Measurements from ENCODE around the gene SH3TC1. TPM values are rescaled to one million over a fixed set of nuclear protein-coding genes. Genes with fewer than 3 reads are reported as not detected.

SH3TC1 gene
- total RNA-seq, 1 donor from 2014 or later = 1.2 TPM

DNA sequence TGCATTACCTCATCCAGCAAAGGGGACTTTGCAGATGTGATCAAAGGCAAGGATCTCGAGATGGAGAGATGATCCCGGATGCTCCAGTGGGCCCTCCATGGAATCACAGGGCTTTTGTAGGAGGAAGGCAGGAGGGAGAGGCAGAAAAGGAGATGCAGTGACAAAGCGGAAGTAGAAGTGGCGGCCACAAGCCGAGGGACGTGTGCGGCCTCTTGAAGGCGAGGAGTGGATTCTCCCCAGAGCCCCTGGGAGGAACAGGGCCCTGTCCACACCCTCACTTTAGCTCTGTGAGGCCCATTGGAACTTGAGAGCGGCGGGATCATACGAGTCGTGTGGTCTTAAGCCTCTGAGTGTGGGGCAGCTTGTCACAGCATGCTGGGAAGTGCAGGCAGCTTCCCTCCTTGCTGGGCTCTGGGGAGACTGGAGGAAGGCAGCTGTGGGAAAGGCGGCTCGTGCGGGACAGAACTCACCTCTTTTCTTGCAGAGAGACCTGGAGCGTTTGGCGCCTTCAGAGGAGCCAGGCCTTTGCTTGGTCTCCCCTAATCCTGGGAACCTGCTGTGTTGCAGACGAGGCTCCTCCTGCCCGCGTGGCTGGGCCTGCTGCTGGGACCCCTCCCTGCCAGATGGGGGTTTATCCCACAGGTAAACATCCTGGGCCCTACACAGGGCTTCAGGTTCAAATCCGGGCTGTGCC is 10.2 kb downstream of the SH3TC1 start:
- TF ChIP-seq EZH2 (IDR thresholded peaks at IDR 0.05; ENCODE audit: insufficient read depth, low read length) = no peak
- TF ChIP-seq, protein P1, sequence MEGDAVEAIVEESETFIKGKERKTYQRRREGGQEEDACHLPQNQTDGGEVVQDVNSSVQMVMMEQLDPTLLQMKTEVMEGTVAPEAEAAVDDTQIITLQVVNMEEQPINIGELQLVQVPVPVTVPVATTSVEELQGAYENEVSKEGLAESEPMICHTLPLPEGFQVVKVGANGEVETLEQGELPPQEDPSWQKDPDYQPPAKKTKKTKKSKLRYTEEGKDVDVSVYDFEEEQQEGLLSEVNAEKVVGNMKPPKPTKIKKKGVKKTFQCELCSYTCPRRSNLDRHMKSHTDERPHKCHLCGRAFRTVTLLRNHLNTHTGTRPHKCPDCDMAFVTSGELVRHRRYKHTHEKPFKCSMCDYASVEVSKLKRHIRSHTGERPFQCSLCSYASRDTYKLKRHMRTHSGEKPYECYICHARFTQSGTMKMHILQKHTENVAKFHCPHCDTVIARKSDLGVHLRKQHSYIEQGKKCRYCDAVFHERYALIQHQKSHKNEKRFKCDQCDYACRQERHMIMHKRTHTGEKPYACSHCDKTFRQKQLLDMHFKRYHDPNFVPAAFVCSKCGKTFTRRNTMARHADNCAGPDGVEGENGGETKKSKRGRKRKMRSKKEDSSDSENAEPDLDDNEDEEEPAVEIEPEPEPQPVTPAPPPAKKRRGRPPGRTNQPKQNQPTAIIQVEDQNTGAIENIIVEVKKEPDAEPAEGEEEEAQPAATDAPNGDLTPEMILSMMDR (IDR thresholded peaks at IDR 0.05; ENCODE audit: insufficient read depth, low read depth, low read length) = no peak

DNA sequence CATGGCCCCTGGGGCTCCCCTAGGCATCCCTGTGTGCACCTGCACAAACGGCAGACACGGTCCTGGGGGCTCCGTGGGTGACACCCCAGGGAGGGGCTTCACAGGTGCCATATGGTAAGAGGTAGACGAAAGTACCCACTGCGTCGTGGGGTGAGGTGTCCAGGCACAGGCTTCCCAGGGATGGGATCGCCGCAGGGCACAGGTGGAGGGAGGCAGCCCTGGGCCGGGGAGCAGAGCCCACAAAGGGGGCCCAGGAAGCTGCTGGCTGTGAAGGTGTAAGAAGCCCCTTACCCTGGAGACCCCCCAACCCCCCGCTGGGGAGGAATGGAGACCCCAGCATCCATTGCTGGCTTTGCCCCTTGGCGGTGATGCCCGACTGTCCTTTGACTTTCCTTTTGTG is 10.9 kb downstream of the SH3TC1 start:
- Histone ChIP-seq H3K4me1 (ENCODE audit: insufficient read depth, low read length) (peaks cover 8% of the 10 kb centered on the region), H2AFZ (ENCODE audit: low read depth, low read length) (no peak overlapping the region), H3K27me3 (ENCODE audit: insufficient read depth, low read length) (no peaks in the 10 kb centered on the region), H3K4me2 (ENCODE audit: low read length) (no peak overlapping the region), H3K4me3 (ENCODE audit: insufficient read depth, low read depth, low read length) (no peak overlapping the region), H3K27ac (ENCODE audit: low read depth, low read length) (no peak overlapping the region), H3K79me2 (ENCODE audit: insufficient read depth, low read length) (no peaks in the 10 kb centered on the region), H3K36me3 (ENCODE audit: insufficient read depth, low read length) (no peaks in the 10 kb centered on the region), H3K9me3 (ENCODE audit: insufficient read depth, low read depth, low read length) (no peaks in the 10 kb centered on the region), H4K20me1 (ENCODE audit: insufficient read depth, low read length) (peaks cover 5% of the 10 kb centered on the region), H3K9ac (ENCODE audit: low read length) (no peak overlapping the region)
- no peaks in the 10 kb centered on the region for H3K36me3 Mint-ChIP-seq (ENCODE audit: low read depth, unreplicated experiment)
- H3K4me1 Mint-ChIP-seq (ENCODE audit: low read depth, unreplicated experiment) = no peaks in the 10 kb centered on the region
- no peak overlapping the region for H3K4me3 Mint-ChIP-seq (ENCODE audit: unreplicated experiment)
- H3K27ac Mint-ChIP-seq (ENCODE audit: unreplicated experiment) = no peak overlapping the region
- DNase-seq (ENCODE audit: low read depth) = no peak
- no peaks in the 10 kb centered on the region for H3K9me3 Mint-ChIP-seq (ENCODE audit: unreplicated experiment)
- H3K27me3 Mint-ChIP-seq (ENCODE audit: low read depth, unreplicated experiment) = peaks cover 49% of the 10 kb centered on the region
- FAIRE-seq = no peak
- TF ChIP-seq, protein P1 (IDR thresholded peaks at IDR 0.05; ENCODE audit: insufficient read depth, low read depth, low read length) = no peak
- TF ChIP-seq EZH2 (IDR thresholded peaks at IDR 0.05; ENCODE audit: insufficient read depth, low read length) = no peak

More for the DNA sequence above, 10.2 kb downstream of the SH3TC1 start:
- Mint-ChIP-seq H3K36me3 (ENCODE audit: low read depth, unreplicated experiment) (no peaks in the 10 kb centered on the region), H3K9me3 (ENCODE audit: unreplicated experiment) (no peaks in the 10 kb centered on the region), H3K4me3 (ENCODE audit: unreplicated experiment) (no peak overlapping the region), H3K27ac (ENCODE audit: unreplicated experiment) (no peak overlapping the region), H3K4me1 (ENCODE audit: low read depth, unreplicated experiment) (no peaks in the 10 kb centered on the region), H3K27me3 (ENCODE audit: low read depth, unreplicated experiment) (peaks cover 44% of the 10 kb centered on the region)
- Histone ChIP-seq H3K4me2 (ENCODE audit: low read length) (no peak overlapping the region), H2AFZ (ENCODE audit: low read depth, low read length) (no peak overlapping the region), H3K4me3 (ENCODE audit: insufficient read depth, low read depth, low read length) (no peak overlapping the region), H3K79me2 (ENCODE audit: insufficient read depth, low read length) (no peaks in the 10 kb centered on the region), H3K27me3 (ENCODE audit: insufficient read depth, low read length) (no peaks in the 10 kb centered on the region), H3K9ac (ENCODE audit: low read length) (no peak overlapping the region), H3K4me1 (ENCODE audit: insufficient read depth, low read length) (peaks cover 8% of the 10 kb centered on the region), H3K9me3 (ENCODE audit: insufficient read depth, low read depth, low read length) (no peaks in the 10 kb centered on the region), H4K20me1 (ENCODE audit: insufficient read depth, low read length) (peaks cover 4% of the 10 kb centered on the region), H3K36me3 (ENCODE audit: insufficient read depth, low read length) (no peaks in the 10 kb centered on the region), H3K27ac (ENCODE audit: low read depth, low read length) (no peak overlapping the region)
- FAIRE-seq = no peak
- DNase-seq (ENCODE audit: low read depth) = no peak

DNA sequence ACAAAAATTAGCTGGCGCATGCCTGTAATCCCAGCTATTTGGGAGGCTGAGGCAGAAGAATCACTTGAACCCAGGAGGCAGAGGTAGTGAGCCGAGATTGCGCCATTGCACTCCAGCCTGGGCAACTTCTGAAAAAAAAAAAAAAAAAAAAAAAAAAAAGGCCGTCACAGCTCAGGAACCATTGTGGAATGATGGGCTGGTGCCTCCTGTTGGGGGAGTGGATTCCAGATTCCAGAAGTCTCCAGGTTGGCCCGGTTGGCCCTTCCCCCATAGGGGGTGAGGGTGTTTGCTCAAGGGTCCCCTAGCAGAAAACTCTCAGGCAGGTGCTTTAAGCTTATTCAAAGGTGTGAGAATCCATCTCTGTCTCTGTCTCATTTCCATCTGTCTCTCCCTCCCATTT is 11.5 kb downstream of the SH3TC1 start:
- H4K20me1 ChIP-seq (ENCODE audit: insufficient read depth, low read length) = peaks cover 5% of the 10 kb centered on the region
- no peaks in the 10 kb centered on the region for H3K9me3 ChIP-seq (ENCODE audit: insufficient read depth, low read depth, low read length)
- H3K9ac ChIP-seq (ENCODE audit: low read length) = no peak overlapping the region
- no peak for FAIRE-seq
- H3K36me3 Mint-ChIP-seq (ENCODE audit: low read depth, unreplicated experiment) = no peaks in the 10 kb centered on the region
- H3K9me3 Mint-ChIP-seq (ENCODE audit: unreplicated experiment) = no peaks in the 10 kb centered on the region
- no peaks in the 10 kb centered on the region for H3K27me3 ChIP-seq (ENCODE audit: insufficient read depth, low read length)
- H3K4me3 Mint-ChIP-seq (ENCODE audit: unreplicated experiment) = no peak overlapping the region
- no peak for DNase-seq (ENCODE audit: low read depth)
- no peak overlapping the region for H2AFZ ChIP-seq (ENCODE audit: low read depth, low read length)
- no peak overlapping the region for H3K4me2 ChIP-seq (ENCODE audit: low read length)
- peaks cover 2% of the 10 kb centered on the region for H3K4me1 ChIP-seq (ENCODE audit: insufficient read depth, low read length)
- TF ChIP-seq, protein P1 (IDR thresholded peaks at IDR 0.05; ENCODE audit: insufficient read depth, low read depth, low read length) = no peak
- TF ChIP-seq EZH2 (IDR thresholded peaks at IDR 0.05; ENCODE audit: insufficient read depth, low read length) = no peak
- H3K36me3 ChIP-seq (ENCODE audit: insufficient read depth, low read length) = no peaks in the 10 kb centered on the region
- no peaks in the 10 kb centered on the region for H3K79me2 ChIP-seq (ENCODE audit: insufficient read depth, low read length)
- H3K4me3 ChIP-seq (ENCODE audit: insufficient read depth, low read depth, low read length) = no peak overlapping the region
- H3K27ac ChIP-seq (ENCODE audit: low read depth, low read length) = no peak overlapping the region
- H3K27me3 Mint-ChIP-seq (ENCODE audit: low read depth, unreplicated experiment) = peaks cover 54% of the 10 kb centered on the region
- H3K4me1 Mint-ChIP-seq (ENCODE audit: low read depth, unreplicated experiment) = no peaks in the 10 kb centered on the region
- no peak overlapping the region for H3K27ac Mint-ChIP-seq (ENCODE audit: unreplicated experiment)
